ENCODE results near the gene PIAS4. TPM values are rescaled to one million over a fixed set of nuclear protein-coding genes. Genes with fewer than 3 reads are reported as not detected.

The PIAS4 gene
- total RNA-seq, 2 donors from 2014 or later: 13.8 to 14.0 TPM

GRCh38 chr19:4080473-4080872 is 72.9 kb downstream of the PIAS4 start:
- no peak for DNase-seq
- intact Hi-C loops (cut with DNase I): no loop called here

GRCh38 chr19:4081441-4082129 is 74.0 kb downstream of the PIAS4 start:
- intact Hi-C loops (cut with DNase I): no loop called here
- ATAC-seq (no peak), DNase-seq (no peak)

More at GRCh38 chr19:4080473-4080872, 72.9 kb downstream of the PIAS4 start:
- no peak for ATAC-seq

- no peak for DNase-seq
- no peak for ATAC-seq
- intact Hi-C loops (cut with DNase I): no loop called here
Observed at GRCh38 chr19:4082172-4082571, 74.6 kb downstream of the PIAS4 start.

GRCh38 chr19:4083677-4084546 is 76.4 kb downstream of the PIAS4 start:
- ATAC-seq: peak in 1 of 2 donors; percentile 16
- DNase-seq: no peak
- intact Hi-C loops (cut with DNase I): no loop called here

GRCh38 chr19:4084547-4084877 is 77.0 kb downstream of the PIAS4 start:
- DNase-seq (no peak), ATAC-seq (no peak)
- intact Hi-C loops (cut with DNase I): no loop called here

- intact Hi-C loops (cut with DNase I): no loop called here
- no peak for ATAC-seq
Observed at GRCh38 chr19:4086411-4086867, 78.9 kb downstream of the PIAS4 start.

GRCh38 chr19:4087787-4088679 is 80.5 kb downstream of the PIAS4 start:
- ATAC-seq: no peak
- no peak for DNase-seq
- intact Hi-C loops (cut with DNase I): no loop called here

More at GRCh38 chr19:4086411-4086867, 78.9 kb downstream of the PIAS4 start:
- no peak for DNase-seq

- DNase-seq (no peak), ATAC-seq (peak; percentile 24 to 41)
- intact Hi-C loops (cut with DNase I): no loop called here
Observed at GRCh38 chr19:4088975-4089374, 81.4 kb downstream of the PIAS4 start.

Small RNA genes lying within 50 kb of the gene (microRNA-seq; reads per million reads assigned to microRNA genes)
- 0 reads per million in 2 donors for gene MIR637

Other genes with a start within 250 kb of the PIAS4 start
- 10 to 100 TPM; 12.6 to 12.7 TPM for gene APBA3, start 246.0 kb upstream of the PIAS4 start, total RNA-seq
- 10 to 100 TPM; 63.6 to 68.9 TPM for gene MRPL54, start 245.1 kb upstream of the PIAS4 start, total RNA-seq
- not detected for gene RAX2, start 235.5 kb upstream of the PIAS4 start, total RNA-seq
- 1 to 10 TPM in 1 of 2 donors, under 1 TPM in 1; 0.92 to 1.4 TPM for gene MATK, start 221.4 kb upstream of the PIAS4 start, total RNA-seq
- under 1 TPM; 0.29 to 0.35 TPM for gene ZFR2, start 138.7 kb upstream of the PIAS4 start, total RNA-seq
- not detected for gene ATCAY, start 127.1 kb upstream of the PIAS4 start, total RNA-seq
- gene NMRK2, start 74.7 kb upstream of the PIAS4 start, total RNA-seq: 1,000 to 10,000 TPM; 1,098 to 1,409 TPM
- gene DAPK3, start 36.6 kb upstream of the PIAS4 start, total RNA-seq: 10 to 100 TPM; 52.4 to 95.1 TPM
- gene EEF2, start 22.3 kb upstream of the PIAS4 start, total RNA-seq: 1,000 to 10,000 TPM; 1,815 to 2,062 TPM
- gene ZBTB7A, start 59.2 kb downstream of the PIAS4 start, total RNA-seq: 10 to 100 TPM; 28.5 to 32.5 TPM
- 100 to 1,000 TPM; 109 to 118 TPM for gene MAP2K2, start 116.4 kb downstream of the PIAS4 start, total RNA-seq
- not detected for gene CREB3L3, start 145.9 kb downstream of the PIAS4 start, total RNA-seq
- 10 to 100 TPM; 13.0 to 21.8 TPM for gene SIRT6, start 174.8 kb downstream of the PIAS4 start, total RNA-seq
- gene ANKRD24, start 175.0 kb downstream of the PIAS4 start, total RNA-seq: 1 to 10 TPM in 1 of 2 donors, under 1 TPM in 1; 0.86 to 1.2 TPM
- 1 to 10 TPM; 1.2 TPM for gene EBI3, start 221.8 kb downstream of the PIAS4 start, total RNA-seq
- 10 to 100 TPM in 1 of 2 donors, 1 to 10 TPM in 1; 8.5 to 11.8 TPM for gene YJU2, start 239.3 kb downstream of the PIAS4 start, total RNA-seq

Measured in left cardiac atrium (tissue), 4 donors.